HG03439 (cell line): ENCODE measurements around the gene ZBTB39.
A peak's percentile ranks its signal among the peaks of the same experiment; 100 is the strongest.
"Not testable (repeated sequence)": the region's sequence is repeated elsewhere in the genome, so short reads cannot be mapped to it uniquely, and the experiment has no call there.

ENCODE experiments used
- ATAC-seq: cut with Tn5 transposase; IDR thresholded peaks from one replicate; pipeline ENCODE4 v1.9.1; 2021; ENCODE audit warnings: mild to moderate bottlenecking, moderate library complexity; ENCODE audit not compliant: unreplicated experiment

ZBTB39 gene

GRCh38 chr12:57031138-57031725, 24.9 kb upstream of the ZBTB39 start:
- no peak for ATAC-seq

DNA sequence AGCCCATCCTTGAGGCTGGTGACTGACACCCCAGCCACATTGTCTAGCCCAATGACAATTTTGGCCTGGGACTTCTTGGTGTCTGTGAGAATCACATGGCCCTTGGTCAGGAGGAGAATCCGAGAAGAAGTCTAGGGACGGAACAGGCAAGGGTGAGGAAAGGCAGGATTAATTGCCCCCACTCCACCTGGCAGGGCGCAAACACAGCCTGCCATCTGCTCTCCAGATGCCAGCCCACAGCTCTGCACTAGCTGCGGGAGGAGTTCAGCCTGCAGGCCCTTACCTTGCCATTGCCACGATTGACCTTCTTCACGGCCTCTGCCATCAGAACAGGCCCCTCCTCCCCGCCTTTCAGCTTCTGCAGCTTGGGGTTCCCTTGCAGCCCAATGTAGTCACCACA, 23.1 kb upstream of the ZBTB39 start:
- ATAC-seq, result no peak

DNA sequence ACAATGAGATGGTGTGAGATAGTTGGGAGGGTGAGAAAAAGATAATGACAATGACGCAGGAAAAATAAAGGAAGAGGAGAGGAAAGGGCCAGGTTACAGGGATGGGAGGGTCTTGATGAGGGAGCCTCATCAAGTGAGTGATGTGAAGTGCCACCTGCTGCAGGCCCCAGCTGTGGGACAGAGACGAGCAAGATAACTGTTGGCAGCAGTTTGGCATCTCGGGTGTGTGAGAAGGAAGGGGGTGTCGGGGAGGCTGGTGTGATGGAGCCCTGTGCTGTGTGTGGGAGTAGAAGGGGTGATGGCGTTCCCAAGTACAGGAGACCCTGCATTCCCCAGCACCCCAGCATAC, 21.4 kb upstream of the ZBTB39 start:
- ATAC-seq, result no peak

DNA sequence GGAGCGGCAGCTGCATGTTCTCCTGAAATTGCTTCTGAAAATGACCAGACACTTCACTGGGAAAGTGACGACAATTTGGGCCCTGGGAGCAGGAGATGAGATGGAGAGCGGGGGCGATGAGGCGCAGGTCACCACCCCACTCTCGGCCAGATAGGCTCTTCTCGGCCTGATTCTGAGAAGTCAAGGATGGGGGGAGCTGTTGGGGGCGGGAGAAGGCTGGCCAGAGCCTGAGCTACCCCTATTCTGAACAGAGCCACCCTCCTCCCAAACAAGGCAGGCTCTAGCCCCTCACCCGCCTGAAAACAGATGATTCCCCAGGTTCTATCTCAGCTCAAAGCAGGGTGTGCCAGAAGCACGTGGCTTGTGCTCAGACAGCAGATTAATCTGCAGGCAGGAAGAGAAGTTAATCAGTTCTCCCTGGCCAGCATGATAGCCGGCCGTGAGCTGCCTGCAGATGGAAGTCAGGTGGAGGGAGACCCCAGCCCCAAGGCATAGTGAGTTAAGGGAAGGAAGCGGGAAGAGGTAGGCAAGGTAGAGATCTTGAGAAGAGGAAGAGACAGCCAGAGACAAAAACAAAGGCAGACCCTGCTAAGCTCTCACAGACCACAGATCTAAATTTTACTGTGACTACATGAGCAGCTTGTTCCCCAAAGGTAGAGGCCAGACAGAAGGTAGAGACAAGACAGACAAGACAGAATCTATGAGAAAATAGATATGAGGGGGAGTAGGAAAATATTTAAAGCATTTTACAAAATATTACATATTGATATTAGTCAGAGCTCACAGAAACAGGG, 20.9 kb upstream of the ZBTB39 start:
- ATAC-seq, result no peak

GRCh38 chr12:57025196-57025595, 18.9 kb upstream of the ZBTB39 start:
- no peak for ATAC-seq

- ATAC-seq, result not testable (repeated sequence)
These were observed 16.0 kb upstream of the ZBTB39 start for GRCh38 chr12:57022324-57022723.

DNA sequence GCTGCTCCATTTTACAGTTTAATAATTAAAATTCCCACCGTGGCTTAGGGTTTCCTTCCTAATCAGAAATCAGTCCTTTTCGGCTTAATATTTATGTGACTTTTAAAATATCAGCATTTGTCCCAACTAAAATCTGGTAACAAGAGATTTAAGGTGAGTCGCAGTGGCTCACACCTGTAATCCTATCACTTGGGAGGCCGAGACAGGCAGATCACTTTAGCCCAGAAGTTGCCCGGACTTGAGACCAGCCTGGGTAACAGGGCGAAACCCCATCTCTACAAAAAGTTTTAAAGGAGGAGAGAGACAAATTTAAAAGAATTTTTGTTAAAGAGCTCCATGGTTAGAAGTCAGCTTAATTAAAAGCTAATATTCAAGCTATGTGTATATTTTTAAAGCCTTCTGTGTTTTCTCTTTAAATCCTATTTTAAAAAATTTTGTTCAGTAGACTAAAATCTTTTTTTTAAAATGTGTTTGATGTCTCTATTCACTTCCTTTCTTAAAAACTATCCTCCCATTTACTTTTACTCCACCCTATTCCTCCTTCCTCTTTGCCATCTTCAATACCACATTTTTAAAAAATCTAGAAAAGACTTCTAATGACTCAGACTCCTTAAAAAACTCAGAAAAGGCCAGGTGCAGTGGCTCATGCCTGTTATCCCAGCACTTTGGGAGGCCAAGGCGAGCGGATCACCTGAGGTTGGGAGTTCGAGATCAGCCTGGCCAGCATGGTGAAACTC, 13.8 kb upstream of the ZBTB39 start:
- no peak for ATAC-seq

DNA sequence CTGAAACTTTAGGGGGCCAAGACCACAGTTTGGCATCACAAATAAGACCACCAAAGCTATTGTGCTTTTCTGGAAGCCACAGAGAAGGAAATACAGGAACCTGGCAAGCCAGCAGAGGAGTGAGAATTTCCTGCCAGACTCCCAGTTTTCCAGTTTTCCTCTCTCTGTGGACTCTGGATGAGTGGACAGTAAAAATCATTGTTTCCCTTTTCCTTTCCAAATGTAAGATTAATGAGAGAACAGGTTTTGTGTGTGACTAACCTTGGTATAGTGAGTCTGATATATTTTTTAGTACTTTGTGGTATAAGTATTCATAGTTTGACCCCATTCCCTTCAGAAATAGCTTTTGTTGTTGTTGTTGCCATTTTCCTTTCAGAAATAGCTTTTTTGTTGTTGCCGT, 12.6 kb upstream of the ZBTB39 start:
- no peak for ATAC-seq

GRCh38 chr12:57018353-57018752, 12.0 kb upstream of the ZBTB39 start:
- ATAC-seq, result not testable (repeated sequence)

DNA sequence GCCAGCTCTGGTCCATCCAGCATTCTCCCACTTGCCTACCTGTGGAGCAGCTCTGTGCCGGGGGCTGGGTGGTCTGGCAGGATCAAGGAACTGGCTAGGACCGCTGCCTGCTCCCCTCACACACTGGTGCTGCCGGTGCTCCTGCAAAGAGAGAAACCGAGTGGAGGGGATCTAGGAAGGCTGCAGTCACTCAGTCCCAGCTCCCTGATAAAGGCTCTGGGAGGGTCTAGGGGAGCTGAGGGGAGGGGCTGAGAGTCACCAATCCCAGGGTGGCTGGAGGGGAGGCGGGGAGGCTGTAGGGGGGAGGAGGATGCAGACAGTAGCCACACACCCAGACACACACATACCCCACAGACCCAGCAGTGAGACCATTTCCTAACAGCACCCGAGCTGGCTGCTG, 10.0 kb upstream of the ZBTB39 start, which contains the start of gene TAC3:
Gene TAC3 (minus strand): TSS at position 182 of the 400 bp plus-strand sequence. CDS start 732 bp downstream, outside the sequence.
- ATAC-seq, result no peak

- ATAC-seq, result no peak
These were observed 6.5 kb upstream of the ZBTB39 start for GRCh38 chr12:57012600-57013465.

DNA sequence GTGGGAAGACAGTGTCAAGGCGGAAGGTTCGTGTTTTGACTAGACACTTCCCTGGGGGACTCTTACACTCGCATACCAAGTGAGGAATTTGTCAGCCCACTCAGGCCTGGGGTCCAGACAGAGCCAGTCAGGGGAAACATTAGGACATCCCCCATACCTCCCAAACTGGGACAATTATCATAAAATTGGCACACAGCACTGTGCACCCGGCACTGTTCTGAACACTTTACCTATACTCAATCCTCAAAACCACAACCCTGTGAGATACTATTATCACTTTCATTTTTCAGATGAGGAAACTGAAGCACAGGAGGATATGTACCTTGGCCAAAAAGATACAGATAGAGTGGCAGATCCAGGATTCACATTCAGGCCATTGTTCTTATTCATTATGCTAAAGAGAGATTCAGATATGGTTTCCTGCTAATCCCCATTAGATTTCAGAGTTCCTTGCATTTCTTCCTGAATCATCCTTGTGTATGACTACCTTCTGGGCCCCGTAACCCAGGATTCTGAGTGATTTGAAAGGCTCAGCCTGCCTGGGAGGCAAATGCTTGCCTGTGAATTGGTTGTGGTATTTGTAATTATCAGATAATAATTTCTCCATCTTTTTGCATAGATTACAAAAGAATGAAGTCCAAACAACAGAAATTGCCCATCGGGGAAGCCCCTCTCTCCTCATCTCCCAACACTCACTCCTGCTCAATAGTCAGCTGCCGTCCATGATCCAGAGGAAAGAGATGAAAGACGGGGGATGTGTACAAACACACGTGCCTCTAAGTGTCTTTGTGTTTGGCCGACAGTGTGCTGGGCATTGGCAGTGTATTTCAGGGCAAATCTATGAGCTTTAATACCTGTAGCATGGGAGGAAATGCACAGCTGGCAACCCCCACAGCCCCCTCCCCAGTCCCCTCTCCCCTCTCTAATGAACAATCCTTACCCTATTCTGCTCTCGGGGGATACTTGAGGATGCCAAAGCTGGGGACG, 5.4 kb upstream of the ZBTB39 start:
- ATAC-seq, result peak; percentile 55

GRCh38 chr12:57010627-57011247, 4.4 kb upstream of the ZBTB39 start:
- no peak for ATAC-seq

DNA sequence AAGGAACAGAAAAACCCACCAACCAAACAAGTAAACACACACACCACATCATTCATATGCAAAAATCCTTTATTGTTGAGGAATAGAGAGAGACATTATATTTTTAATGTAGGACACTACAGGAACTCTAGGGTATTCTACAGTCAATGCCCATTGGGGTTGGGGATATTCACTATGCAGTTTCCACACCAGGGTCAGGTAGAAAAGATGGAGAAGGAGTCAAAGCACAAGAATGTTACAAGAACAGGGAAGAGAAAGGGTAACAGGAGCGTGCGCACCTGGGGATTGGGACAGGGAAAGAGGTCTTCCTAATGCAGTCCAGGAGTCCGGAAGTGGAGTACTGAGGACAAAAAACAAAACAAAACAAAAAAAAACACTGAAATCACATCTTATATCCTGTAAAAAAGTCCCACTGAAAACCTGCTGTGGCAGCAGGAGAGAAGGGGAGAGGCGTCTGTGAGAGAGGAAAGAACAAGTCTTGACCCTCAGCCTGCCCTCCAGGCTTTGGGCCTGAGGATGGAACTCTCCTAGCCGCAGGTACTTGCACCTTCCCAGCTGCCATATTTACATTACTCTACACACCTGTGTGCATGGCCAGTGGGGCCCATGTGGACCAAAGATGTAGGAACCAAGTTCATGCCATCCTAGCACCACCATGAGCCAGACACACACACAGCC, 3.7 kb upstream of the ZBTB39 start:
- no peak for ATAC-seq

DNA sequence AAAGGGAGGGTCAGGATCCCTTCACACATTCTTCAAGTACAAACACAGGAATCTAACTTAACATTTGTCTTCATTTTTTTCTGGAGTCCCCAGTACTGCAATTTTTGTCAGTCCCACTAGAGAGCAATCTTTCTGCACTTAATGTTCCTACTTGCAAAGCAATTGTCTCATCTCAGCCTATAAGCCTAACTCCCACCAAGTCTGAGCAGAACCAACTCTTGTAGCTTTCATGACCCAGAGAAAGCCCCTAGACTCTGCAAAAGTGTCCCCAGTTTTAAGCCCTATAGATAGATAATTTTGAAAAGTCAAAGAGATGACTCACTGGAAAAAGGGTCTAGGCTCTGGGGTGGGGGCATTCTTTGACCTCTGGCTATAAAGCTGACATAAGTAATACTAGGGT, 1.8 kb upstream of the ZBTB39 start:
- no peak for ATAC-seq

- ATAC-seq, result no peak
These were observed 596 bp upstream of the ZBTB39 start for GRCh38 chr12:57006809-57007475.

DNA sequence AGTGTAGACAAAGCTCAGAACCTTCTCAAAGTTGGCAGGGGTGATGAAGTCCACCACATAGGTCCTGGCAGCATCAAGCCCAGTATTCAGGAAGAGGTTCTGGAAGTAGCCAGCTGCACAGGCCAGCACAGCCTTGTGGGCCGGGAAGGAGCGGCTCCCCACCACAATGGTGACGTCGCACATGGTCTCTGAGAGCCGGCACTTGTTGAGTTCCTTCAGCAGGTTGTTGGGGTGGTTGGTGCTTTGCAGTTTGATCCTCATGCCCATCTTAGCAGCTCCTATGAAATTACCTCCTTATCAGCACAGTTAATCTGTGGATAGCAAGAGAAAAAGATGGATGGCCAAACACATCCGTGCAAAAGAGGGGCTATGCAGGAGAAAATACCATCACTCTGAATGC, 1.7 kb downstream of the ZBTB39 start:
- no peak for ATAC-seq

- no peak for ATAC-seq
These were observed 3.0 kb downstream of the ZBTB39 start for GRCh38 chr12:57003395-57003794.
